ENCODE results near the gene ANP32D.
"Not testable (repeated sequence)": the region's sequence is repeated elsewhere in the genome, so short reads cannot be mapped to it uniquely, and the experiment has no call there.

The ANP32D gene

DNA sequence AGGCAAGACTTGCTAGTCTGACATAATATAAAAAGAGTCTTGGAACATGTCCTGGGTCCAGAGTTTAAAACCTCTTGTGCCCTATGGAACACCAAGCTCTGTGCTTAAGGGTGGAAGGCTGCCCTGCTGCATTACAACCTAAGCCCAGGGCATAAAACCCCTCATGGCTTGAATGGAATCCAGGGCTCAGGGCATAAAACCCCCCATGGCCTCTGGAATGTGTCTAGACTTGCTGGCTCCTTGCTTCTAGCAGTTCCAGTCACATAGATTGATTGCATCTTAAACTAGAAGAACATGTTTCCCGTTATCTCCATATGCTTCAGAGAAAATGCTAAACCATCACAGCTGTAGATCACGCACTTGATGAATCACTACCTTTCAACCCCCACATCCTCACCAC, 34.5 kb downstream of the ANP32D start:
- not testable (repeated sequence) for DNase-seq

DNA sequence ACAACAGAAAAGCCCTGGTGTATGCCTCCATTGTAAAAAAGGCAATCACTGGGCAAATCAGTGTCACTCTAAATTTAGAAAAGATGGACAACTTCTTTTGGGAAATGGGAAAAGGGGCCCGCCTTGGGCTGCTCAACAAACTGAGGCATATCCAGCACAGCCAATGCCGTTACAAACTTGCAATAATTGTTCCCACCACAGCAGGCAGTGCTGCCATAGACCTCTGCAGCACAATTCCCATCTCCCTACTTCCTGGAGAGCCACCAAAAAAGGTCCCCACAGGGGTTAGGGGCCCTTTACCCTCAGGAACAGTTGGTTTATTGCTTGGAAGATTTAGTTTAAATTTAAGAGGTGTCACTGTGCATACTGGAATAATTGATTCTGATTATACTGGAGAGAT, 36.6 kb downstream of the ANP32D start:
- no peak for DNase-seq

DNA sequence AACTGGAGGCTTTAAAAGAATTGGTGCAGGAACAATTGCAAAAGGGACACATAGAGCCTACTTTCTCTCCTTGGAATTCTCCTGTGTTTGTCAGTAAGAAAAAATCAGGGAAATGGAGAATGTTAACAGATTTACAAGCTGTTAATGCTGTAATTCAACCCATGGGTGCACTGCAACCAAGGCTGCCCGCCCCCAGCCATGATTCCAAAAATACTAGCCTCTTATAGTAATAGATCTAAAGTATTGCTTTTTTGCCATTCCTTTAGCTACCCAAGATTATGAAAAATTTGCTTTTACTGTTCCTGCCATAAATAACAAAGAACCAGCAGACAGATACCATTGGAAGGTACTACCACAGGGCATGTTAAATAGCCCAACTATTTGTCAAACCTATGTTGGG, 37.8 kb downstream of the ANP32D start:
- no peak for DNase-seq

DNA sequence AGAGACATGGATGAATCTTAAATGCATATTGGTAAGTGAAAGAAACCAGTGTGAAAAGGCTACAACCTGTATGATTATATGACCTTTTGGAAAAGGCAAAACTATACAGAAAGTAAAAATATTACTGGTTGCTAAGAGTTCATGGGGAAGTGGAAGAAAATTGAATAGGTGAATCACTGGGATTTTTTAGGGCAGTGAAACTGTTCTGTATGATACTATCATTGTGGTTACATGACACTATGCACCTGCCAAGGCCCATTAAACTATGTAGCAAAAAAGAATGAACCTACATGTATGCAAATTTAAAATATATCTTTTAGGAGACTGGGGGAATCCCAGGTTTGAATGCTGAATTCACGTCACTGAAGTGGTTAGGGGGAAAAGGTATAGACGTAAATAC, 40.5 kb downstream of the ANP32D start:
- DNase-seq, result no peak

DNA sequence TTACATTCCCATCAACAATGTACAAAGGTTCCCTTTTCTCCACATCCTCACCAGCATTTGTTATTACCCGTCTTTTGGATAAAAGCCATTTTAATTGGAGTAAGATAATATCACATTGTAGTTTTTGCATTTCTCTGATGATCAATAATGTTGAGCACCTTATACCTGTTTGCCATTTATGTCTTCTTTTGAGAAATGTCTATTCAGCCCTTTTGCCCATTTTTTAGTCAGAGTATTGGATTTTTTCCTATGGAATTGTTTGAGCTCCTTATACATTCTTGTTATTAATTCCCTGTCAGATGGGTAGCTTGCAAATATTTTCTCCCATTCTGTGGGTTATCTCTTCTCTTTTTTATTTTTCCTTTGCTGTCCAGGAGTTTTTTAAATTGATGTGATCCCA, 42.4 kb downstream of the ANP32D start:
- DNase-seq, result no peak

DNA sequence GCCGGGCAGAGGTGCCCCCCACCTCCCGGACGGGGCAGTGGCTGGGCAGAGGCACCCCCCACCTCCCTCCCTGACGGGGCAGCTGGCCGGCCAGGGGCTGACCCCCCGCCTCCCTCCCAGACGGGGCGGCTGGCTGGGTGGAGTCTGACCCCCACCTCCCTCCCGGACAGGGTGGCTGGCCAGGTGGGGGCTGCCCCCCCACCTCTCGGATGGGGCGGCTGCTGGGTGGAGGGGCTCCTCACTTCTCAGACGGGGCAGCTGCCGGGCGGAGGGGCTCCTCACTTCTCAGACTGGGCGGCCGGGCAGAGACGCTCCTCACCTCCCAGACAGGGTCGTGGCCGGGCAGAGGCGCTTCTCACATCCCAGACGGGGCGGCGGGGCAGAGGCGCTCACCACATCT, 48.0 kb downstream of the ANP32D start:
- DNase-seq, result not testable (repeated sequence)

Measured in hematopoietic multipotent progenitor cell treated with erythropoietin and hydrocortisone succinate and interleukin-3 and kit ligand, for 4 days (in vitro differentiated cells).